HL-60/S4 treated with phorbol 12-myristate 13-acetate at 8.2 ng/mL for 4 days and 3 days (cell line): ENCODE data around the gene FLOT2.
"Not testable (repeated sequence)": the region's sequence is repeated elsewhere in the genome, so short reads cannot be mapped to it uniquely, and the experiment has no call there.

Experiments used
- in situ Hi-C: fragments of 300-500 bp; cut with MboI; formaldehyde crosslinking; loops from 2 replicates; pipeline ENCODE4 v1.15.0; 2022; ENCODE audit warnings: low sequenced_read_pairs

FLOT2 gene

GRCh38 chr17:28917029-28917428 lies 19.5 kb upstream of the FLOT2 start:
- in situ Hi-C loops, result no loop called here

GRCh38 chr17:28916302-28916934 lies 18.9 kb upstream of the FLOT2 start:
- in situ Hi-C loops, result no loop called here

- in situ Hi-C loops, result no loop called here
Observed at GRCh38 chr17:28912938-28913333, 15.4 kb upstream of the FLOT2 start.

- in situ Hi-C loops, result no loop called here
Observed at GRCh38 chr17:28912281-28912937, 14.9 kb upstream of the FLOT2 start.

GRCh38 chr17:28911411-28912045 lies 14.0 kb upstream of the FLOT2 start:
- in situ Hi-C loops, result no loop called here

- in situ Hi-C loops, result no loop called here
Observed at GRCh38 chr17:28910534-28910933, 13.0 kb upstream of the FLOT2 start.

GRCh38 chr17:28908640-28909167 lies 11.2 kb upstream of the FLOT2 start:
- in situ Hi-C loops, result no loop called here

- in situ Hi-C loops, result no loop called here
Observed at GRCh38 chr17:28907709-28908475, 10.4 kb upstream of the FLOT2 start.

GRCh38 chr17:28906706-28907438 lies 9.3 kb upstream of the FLOT2 start:
- in situ Hi-C loops, result no loop called here

- in situ Hi-C loops, result no loop called here
Observed at GRCh38 chr17:28906276-28906675, 8.7 kb upstream of the FLOT2 start.

GRCh38 chr17:28904800-28905199 lies 7.3 kb upstream of the FLOT2 start:
- in situ Hi-C loops, result no loop called here

GRCh38 chr17:28903546-28903841 lies 6.0 kb upstream of the FLOT2 start:
- in situ Hi-C loops, result not testable (repeated sequence)

GRCh38 chr17:28902819-28903545 lies 5.4 kb upstream of the FLOT2 start, which contains the start of gene DHRS13:
Gene DHRS13 (minus strand): TSS chr17:28903079. CDS start chr17:28902944, 135 bp downstream.
- in situ Hi-C loops, result no loop called here

GRCh38 chr17:28901866-28902818 lies 4.6 kb upstream of the FLOT2 start:
- in situ Hi-C loops, result no loop called here

GRCh38 chr17:28900986-28901726 lies 3.6 kb upstream of the FLOT2 start:
- in situ Hi-C loops, result no loop called here

GRCh38 chr17:28899212-28899815 lies 1.8 kb upstream of the FLOT2 start:
- in situ Hi-C loops, result no loop called here

- in situ Hi-C loops, result no loop called here
Observed at GRCh38 chr17:28898527-28898955, 1.0 kb upstream of the FLOT2 start.
